ENCODE results near the gene SLC38A1.

GRCh38 chr12:46296822-46297221 is 28.0 kb upstream of the SLC38A1 start:
- TF ChIP-seq POLR2A (IDR thresholded peaks at IDR 0.05) (no peak), POLR2AphosphoS5 (IDR thresholded peaks at IDR 0.05) (no peak), CTCF (IDR thresholded peaks at IDR 0.05) (no peak)

Measured in sigmoid colon (tissue), 4 donors.